ENCODE data around the gene UBXN6.

UBXN6 gene

GRCh38 chr19:4403005-4403761 lies 54.4 kb downstream of the UBXN6 start:
- DNase-seq (ENCODE audit: low read depth in 3 of 3) = no peak

- DNase-seq (ENCODE audit: low read depth in 3 of 3) = peak; percentile 98 to 99 (median 99)
These were observed 55.2 kb downstream of the UBXN6 start, which contains the start of gene CHAF1A for GRCh38 chr19:4402171-4403004. CHAF1A (plus strand) TSS chr19:4402640; CDS start chr19:4402763, 123 bp downstream.

- DNase-seq (ENCODE audit: low read depth in 3 of 3) = no peak
These were observed 55.8 kb downstream of the UBXN6 start for GRCh38 chr19:4401769-4402170.

GRCh38 chr19:4400135-4400936 lies 57.3 kb downstream of the UBXN6 start, which contains the start of gene SH3GL1:
SH3GL1 (minus strand) TSS chr19:4400547; CDS start chr19:4400368, 179 bp downstream.
- DNase-seq (ENCODE audit: low read depth in 3 of 3) = peak; percentile 83 to 88 (median 88)

- DNase-seq (ENCODE audit: low read depth in 3 of 3) = no peak
These were observed 57.8 kb downstream of the UBXN6 start for GRCh38 chr19:4399812-4400134.

GRCh38 chr19:4396949-4397783 lies 60.4 kb downstream of the UBXN6 start:
- DNase-seq (ENCODE audit: low read depth in 3 of 3) = no peak
